Sigmoid colon (tissue), 4 donors: ENCODE data around the gene LSM14A.

Experiments used
- CTCF ChIP-seq, 4 experiments: fragments of 450-650 bp in 3 of 4; fragments of 200-600 bp in 1 of 4; IDR thresholded peaks; one replicate each; pipeline ENCODE4 v1.5.1; 2016 to 2019; ENCODE audit warnings: antibody characterized with exemption in 4 of 4, mild to moderate bottlenecking in 3 of 4, moderate library complexity in 2 of 4
- POLR2AphosphoS5 ChIP-seq, 4 donors: sonication (generic); formaldehyde crosslinking; IDR thresholded peaks; one replicate each; pipeline ENCODE4 v1.6.1; 2017; ENCODE audit warnings: antibody characterized with exemption in 4 of 4

- no peak for TF ChIP-seq POLR2AphosphoS5 (IDR thresholded peaks at IDR 0.05)
- TF ChIP-seq CTCF (IDR thresholded peaks at IDR 0.05) = no peak
These were observed 423 bp downstream of the LSM14A start for GRCh38 chr19:34172661-34173192.
